GM23248 (cell line): ENCODE results near the gene PLXNB1. TPM values are rescaled to one million over a fixed set of nuclear protein-coding genes. Genes with fewer than 3 reads are reported as not detected.

Experiments
- DNase-seq: peaks from one replicate; pipeline ENCODE4 v3.0.0-alpha.2; 2015
- H2AFZ ChIP-seq: fragments of 200-600 bp; sonication (generic); 2 replicates; pipeline ENCODE4 v1.6.1; 2016; ENCODE audit warnings: antibody characterized with exemption
- H3F3A ChIP-seq: fragments of 200-600 bp; sonication (generic); 2 replicates; pipeline ENCODE4 v1.6.1; 2016; ENCODE audit warnings: mild to moderate bottlenecking, antibody characterized with exemption, mixed run types; ENCODE audit not compliant: insufficient read depth
- H3K27ac ChIP-seq: fragments of 200-600 bp; sonication (generic); 2 replicates; pipeline ENCODE4 v1.5.1; 2016; ENCODE audit warnings: mild to moderate bottlenecking
- H3K27me3 ChIP-seq: fragments of 200-600 bp; sonication (generic); replicated peaks from 2 replicates; pipeline ENCODE4 v1.6.1; 2016; ENCODE audit warnings: mild to moderate bottlenecking; ENCODE audit not compliant: insufficient read depth
- H3K36me3 ChIP-seq: fragments of 200-600 bp; sonication (generic); 2 replicates; pipeline ENCODE4 v1.6.1; 2016; ENCODE audit warnings: low read depth, mild to moderate bottlenecking
- H3K4me1 ChIP-seq: fragments of 200-600 bp; sonication (generic); 2 replicates; pipeline ENCODE4 v1.6.1; 2016; ENCODE audit warnings: mild to moderate bottlenecking; ENCODE audit not compliant: insufficient read depth
- H3K4me2 ChIP-seq: fragments of 200-600 bp; sonication (generic); one replicate; pipeline ENCODE4 v1.6.1; 2016; ENCODE audit warnings: mild to moderate bottlenecking; ENCODE audit not compliant: unreplicated experiment
- H3K4me3 ChIP-seq: fragments of 200-600 bp; sonication (generic); 2 replicates; pipeline ENCODE4 v1.5.1; 2016; ENCODE audit warnings: mild to moderate bottlenecking
- H3K79me2 ChIP-seq: fragments of 200-600 bp; sonication (generic); 2 replicates; pipeline ENCODE4 v1.6.1; 2016; ENCODE audit warnings: mild to moderate bottlenecking; ENCODE audit not compliant: insufficient read depth
- H3K9ac ChIP-seq: fragments of 200-600 bp; sonication (generic); 2 replicates; pipeline ENCODE4 v1.6.1; 2016; ENCODE audit warnings: mild to moderate bottlenecking
- H3K9me2 ChIP-seq: fragments of 200-600 bp; sonication (generic); 2 replicates; pipeline ENCODE4 v1.6.1; 2016; ENCODE audit warnings: mixed run types, mild to moderate bottlenecking, moderate library complexity; ENCODE audit not compliant: insufficient read depth
- H3K9me3 ChIP-seq: fragments of 200-600 bp; sonication (generic); one replicate; pipeline ENCODE4 v1.6.1; 2017; ENCODE audit warnings: low read depth
- H4K20me1 ChIP-seq: fragments of 200-600 bp; sonication (generic); 2 replicates; pipeline ENCODE4 v1.6.0; 2016; ENCODE audit not compliant: insufficient read depth
- EZH2 ChIP-seq: fragments of 200-600 bp; sonication (generic); IDR thresholded peaks from 2 replicates; pipeline ENCODE4 v1.6.1; 2018; ENCODE audit warnings: antibody characterized with exemption, mild to moderate bottlenecking; ENCODE audit not compliant: insufficient read depth, poor library complexity, severe bottlenecking
- EZH2phosphoT487 ChIP-seq: fragments of 200-600 bp; sonication (generic); IDR thresholded peaks from 2 replicates; pipeline ENCODE4 v1.6.1; 2018; ENCODE audit warnings: antibody characterized with exemption, moderate library complexity, mild to moderate bottlenecking, low read depth; ENCODE audit not compliant: insufficient read depth
- WGBS, 2 experiments: methylation state at CpG; one replicate each; pipeline ENCODE4 v1.1.6; 2015 to 2017; ENCODE audit warnings: low lambda C conversion rate in 2 of 2, low coverage in 1 of 2; ENCODE audit errors: missing lambda C conversion rate in 2 of 2; 5-methylcytosine and 5-hydroxymethylcytosine counted together
- in situ Hi-C: fragments of 300-500 bp; cut with MboI; formaldehyde crosslinking; loops from 2 replicates; pipeline ENCODE4 v1.15.0; 2020
- polyA plus RNA-seq: library from polyadenylated mRNA; unstranded; fragments of >200 nt; fragmentation: Nextera tagmentation; extraction: Ambion mirVana; gene quantifications from 2 replicates; pipeline ENCODE4 v1.2.1, GENCODE V29; 2016
- total RNA-seq: library from RNA; depleted of rRNA; stranded (reverse); fragments of >200 nt; shearing (Covaris generic); gene quantifications from 2 replicates; pipeline ENCODE4 v1.2.3, GENCODE V29; 2014

The PLXNB1 gene
- total and polyA plus RNA-seq, 2 experiments from 2014 or later = 3.3 to 5.5 TPM

DNA sequence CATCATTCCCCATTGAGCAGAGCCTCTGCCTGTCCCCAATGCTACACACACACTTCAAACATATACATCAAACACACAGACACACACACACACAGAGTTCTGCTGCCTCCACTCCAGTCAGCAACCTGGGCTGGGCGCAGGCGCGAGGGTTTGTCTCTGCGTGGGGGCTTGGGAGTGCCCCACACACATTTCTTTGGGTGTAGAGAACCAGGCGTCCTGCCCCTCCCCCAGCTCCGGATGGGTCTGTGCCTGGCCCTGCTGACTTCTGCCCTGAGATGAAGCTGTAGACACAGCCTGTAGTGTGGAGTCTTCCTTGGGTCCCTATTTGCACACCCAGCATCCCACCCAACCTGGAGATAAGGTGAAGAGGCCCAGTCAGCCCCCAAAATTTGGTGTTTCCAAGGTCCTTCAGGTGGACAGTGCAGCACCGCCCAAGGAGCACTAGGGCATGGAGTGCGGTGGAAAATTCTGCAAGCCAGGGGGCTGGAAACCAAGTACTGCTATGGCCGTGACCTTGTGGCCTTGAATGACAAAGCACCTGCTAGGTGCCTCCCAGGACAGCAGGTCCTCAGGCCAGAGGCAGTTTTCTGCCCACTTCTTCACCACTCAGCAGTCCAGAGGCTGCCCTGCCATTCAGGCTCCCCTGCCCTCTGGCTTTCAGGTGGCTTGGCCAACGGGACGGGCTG lies 31.0 kb downstream of the PLXNB1 start:
- Histone ChIP-seq H3K27me3 (peaks cover 10% of the 10 kb centered on the region), H3K4me3 (no peak overlapping the region), H3K4me1 (peaks cover 12% of the 10 kb centered on the region), H3K27ac (no peak overlapping the region), H4K20me1 (no peaks in the 10 kb centered on the region), H3K79me2 (no peaks in the 10 kb centered on the region), H3K9ac (no peak overlapping the region), H3F3A (peaks cover 12% of the 10 kb centered on the region), H3K9me3 (no peaks in the 10 kb centered on the region), H3K4me2 (no peak overlapping the region), H3K9me2 (no peaks in the 10 kb centered on the region), H3K36me3 (no peaks in the 10 kb centered on the region), H2AFZ (no peak overlapping the region)
- in situ Hi-C loops = no loop called here
- whole genome bisulfite sequencing, 2 experiments = 45 to 52% methylated on average over 11 of the region's 11 CpGs
- no peak for DNase-seq
- TF ChIP-seq EZH2phosphoT487 = no peak

DNA sequence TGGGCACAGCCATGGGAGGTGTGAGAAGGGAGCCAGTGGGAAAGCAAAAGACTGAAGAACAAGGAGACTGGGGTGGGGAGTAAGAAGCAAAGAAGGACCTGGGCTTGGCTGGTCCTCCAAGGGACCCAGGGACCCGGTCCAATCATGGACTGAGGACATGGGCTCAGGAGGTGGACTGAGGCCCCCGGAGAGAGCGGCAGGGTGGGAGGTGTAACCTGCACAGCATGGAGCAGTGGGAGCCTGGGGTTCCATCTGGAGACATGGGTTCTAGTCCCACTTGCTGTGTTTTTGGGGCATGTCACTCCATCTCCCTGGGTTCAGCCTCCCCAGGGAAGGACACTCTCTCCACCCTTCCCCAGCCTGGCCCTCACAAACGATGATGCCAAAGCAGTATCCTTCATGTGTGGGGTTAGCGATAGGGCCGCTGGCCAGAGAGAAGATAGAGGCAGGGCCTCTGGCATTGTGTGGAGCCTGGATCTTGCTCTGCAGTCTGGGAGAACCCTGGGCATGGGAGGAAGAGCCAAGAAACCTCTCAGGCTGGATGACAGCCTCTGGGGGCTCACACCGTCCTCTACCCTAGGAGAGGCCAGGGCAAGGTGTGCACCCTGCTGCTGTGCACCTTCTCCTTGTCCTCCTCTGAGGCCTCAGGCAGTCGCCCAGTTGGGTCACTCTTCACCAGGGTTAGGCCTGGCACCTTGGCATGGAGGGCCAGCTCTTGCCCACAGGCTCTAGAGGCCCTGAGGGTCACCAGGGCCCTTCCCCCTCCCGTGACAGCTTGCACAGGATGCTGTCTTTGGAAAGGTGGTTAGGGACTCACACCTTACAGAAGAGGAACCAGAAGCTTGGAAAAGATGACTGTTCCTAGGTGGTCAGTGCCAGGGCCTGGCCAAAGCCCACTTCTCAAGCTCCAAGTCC lies 31.9 kb downstream of the PLXNB1 start:
- Histone ChIP-seq H3K27ac (no peak overlapping the region), H3K27me3 (peaks cover 10% of the 10 kb centered on the region), H2AFZ (no peak overlapping the region), H3K4me2 (no peak overlapping the region), H3K4me3 (no peak overlapping the region), H4K20me1 (no peaks in the 10 kb centered on the region), H3K9me3 (no peaks in the 10 kb centered on the region), H3F3A (peaks cover 12% of the 10 kb centered on the region), H3K79me2 (no peaks in the 10 kb centered on the region), H3K4me1 (peaks cover 12% of the 10 kb centered on the region), H3K9me2 (no peaks in the 10 kb centered on the region), H3K9ac (no peak overlapping the region), H3K36me3 (no peaks in the 10 kb centered on the region)
- 63 to 70% methylated on average over 9 of the region's 9 CpGs for WGBS, 2 experiments
- in situ Hi-C loops = no loop called here
- TF ChIP-seq EZH2 (no peak), EZH2phosphoT487 (no peak)
- no peak for DNase-seq

DNA sequence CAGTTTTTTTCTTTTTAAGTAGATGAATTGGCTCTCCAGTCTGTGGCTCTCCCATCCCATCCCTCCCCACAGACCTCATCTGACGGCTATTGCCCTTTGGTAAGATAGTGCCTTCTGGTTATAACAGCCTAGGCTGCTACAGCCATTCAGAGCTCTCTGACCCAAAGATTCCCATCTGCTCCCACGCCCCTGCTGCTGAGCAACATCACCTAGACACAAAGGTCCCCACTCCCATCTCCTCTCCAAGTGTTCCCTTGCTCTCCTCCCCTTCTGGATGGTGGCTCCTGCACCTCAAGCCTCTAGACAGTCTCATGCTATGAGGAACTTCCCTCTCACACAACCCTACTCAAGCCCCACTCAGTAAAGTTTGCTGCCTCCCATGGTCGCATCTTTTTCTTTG lies 34.2 kb downstream of the PLXNB1 start:
- Histone ChIP-seq H3K9me3 (no peaks in the 10 kb centered on the region), H3F3A (no peaks in the 10 kb centered on the region), H3K9me2 (no peaks in the 10 kb centered on the region), H2AFZ (no peak overlapping the region), H3K4me3 (no peak overlapping the region), H3K27ac (no peak overlapping the region), H4K20me1 (no peaks in the 10 kb centered on the region), H3K4me2 (no peak overlapping the region), H3K79me2 (no peaks in the 10 kb centered on the region), H3K36me3 (no peaks in the 10 kb centered on the region), H3K27me3 (peaks cover 10% of the 10 kb centered on the region), H3K9ac (no peak overlapping the region), H3K4me1 (no peaks in the 10 kb centered on the region)
- no peak for DNase-seq
- 58 to 73% methylated on average over 3 of the region's 3 CpGs for WGBS, 2 experiments
- TF ChIP-seq EZH2phosphoT487 (no peak), EZH2 (no peak)
- in situ Hi-C loops = no loop called here

DNA sequence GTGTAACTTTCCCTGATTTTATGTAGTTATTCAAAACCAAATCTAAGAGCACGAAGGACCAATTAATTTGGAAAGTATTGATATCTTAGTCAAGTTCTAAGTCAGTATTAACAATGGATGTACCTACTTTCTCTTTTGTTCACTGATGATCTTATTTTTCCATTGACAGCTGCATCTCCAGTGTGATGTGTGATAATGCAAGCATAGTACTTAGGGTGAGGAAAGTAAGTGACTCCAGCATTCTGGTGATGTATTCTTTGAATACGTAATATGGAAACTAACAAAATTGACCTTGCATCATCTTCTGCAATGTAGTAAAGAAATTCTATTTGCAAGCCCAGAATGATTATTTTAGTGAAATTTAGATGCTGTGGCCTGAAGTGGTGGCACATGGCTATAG lies 35.5 kb downstream of the PLXNB1 start:
- Histone ChIP-seq H3K27ac (no peak overlapping the region), H3K4me2 (no peak overlapping the region), H3K9me2 (no peaks in the 10 kb centered on the region), H3K9ac (no peak overlapping the region), H3F3A (no peaks in the 10 kb centered on the region), H3K27me3 (peaks cover 10% of the 10 kb centered on the region), H3K9me3 (no peaks in the 10 kb centered on the region), H4K20me1 (no peaks in the 10 kb centered on the region), H3K36me3 (no peaks in the 10 kb centered on the region), H3K79me2 (no peaks in the 10 kb centered on the region), H3K4me1 (no peaks in the 10 kb centered on the region), H2AFZ (no peak overlapping the region), H3K4me3 (no peak overlapping the region)
- 83 to 91% methylated on average over 2 of the region's 2 CpGs for WGBS, 2 experiments
- no peak for DNase-seq
- in situ Hi-C loops = no loop called here
- no peak for TF ChIP-seq EZH2
- TF ChIP-seq EZH2phosphoT487 = no peak
